ENCODE results near the gene PLEKHA8.

Gene PLEKHA8

DNA sequence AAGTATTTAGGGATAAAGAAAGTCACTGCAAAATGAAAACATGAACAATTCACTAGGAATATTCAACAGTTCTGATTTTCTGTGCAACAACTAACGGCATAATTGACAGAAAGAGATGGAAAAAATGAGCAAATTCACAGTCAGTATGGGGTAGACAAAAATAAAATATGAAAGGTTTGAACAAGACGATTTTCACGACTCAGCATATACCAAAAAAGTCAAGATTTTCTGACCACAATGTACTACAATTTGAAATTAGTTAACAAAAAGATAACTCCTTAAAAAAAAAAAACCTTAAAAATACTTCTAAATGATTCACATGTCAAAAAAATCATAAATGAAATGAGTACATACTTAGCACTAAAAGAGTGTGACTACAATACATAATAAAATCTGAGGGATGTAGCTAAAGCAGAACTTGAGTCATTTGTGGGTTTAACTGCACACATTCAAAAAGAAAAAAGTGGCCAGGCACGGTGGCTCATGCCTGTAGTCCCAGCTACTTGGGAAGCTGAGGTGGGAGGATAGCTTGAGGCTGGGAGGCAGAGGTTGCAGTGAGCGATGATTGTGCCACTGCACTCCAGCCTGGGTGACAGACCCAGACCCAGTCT lies 84.0 kb downstream of the PLEKHA8 start:
- DNase-seq (ENCODE audit: low read depth) = no peak

DNA sequence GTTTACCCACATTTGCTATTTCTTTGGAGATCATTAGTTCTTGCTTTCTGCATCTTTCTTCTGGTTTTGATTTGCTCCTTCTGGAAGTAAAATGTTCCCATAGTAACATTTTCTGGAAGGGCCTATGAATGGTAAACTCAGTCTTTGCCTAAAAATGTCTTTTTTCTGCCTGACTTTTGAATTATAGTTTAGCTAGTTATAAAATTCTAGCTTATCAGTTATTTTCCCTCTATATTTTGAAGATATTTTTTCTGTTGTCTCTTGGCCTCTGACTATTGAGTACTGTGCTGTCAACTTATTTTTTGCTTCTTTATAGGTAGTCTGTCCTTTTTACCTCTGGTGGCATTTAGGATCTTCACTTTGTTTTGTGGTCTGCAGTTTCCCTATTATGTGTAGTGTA lies 84.9 kb downstream of the PLEKHA8 start:
- no peak for DNase-seq (ENCODE audit: low read depth)

DNA sequence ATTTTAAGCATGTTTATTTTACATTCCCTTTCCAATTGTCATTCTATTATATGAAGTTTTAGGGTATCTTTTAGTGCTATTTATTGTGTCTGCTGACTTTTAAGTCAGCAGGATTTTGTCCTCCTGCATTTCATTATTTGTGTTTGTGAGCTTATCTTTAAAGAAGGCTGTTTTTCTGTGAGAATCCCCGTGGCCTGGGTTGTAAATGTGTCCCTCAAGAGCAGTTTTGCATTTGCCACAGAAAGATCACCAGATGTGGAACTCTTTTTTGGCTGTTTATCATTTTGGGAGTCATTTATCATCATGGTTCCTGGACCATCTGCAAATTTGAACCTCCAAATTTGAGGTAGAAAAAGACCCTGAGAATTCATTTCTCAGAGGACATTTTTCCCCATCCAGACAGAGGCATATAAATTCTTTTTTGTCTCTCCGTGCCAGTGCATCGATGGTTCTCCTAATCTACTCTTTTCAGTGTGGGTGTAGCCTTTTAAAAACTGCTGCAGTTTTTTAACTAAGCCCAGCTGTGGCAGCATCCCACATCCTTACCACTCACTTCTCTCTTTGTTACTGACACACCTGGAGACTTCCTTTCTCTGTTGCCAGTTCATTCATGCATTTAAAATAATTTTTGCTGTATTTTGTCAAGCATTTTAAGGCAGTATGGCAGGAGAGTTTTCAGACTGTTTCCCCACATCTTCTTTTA lies 86.5 kb downstream of the PLEKHA8 start:
- no peak for DNase-seq (ENCODE audit: low read depth)

DNA sequence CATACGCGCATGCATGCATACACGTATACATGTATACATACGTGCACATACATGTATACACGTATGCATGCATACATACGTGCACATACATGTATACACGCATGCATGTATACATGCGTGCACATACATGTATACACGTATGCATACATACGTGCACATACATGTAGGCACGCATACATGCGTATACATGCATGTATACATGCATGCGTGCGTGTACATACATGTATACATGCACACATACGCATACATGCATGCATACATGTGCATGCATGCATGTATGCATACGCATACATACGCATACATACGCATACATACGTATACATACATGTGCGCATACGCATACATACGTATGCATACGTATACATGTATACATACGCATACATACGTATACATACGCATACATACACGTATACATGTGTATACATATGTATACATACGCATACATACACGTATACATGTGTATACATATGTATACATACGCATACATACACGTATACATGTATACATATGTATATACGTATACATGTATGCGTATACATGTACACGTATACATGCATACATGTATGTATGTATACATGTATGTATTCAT lies 87.6 kb downstream of the PLEKHA8 start:
- DNase-seq (ENCODE audit: low read depth) = no peak

DNA sequence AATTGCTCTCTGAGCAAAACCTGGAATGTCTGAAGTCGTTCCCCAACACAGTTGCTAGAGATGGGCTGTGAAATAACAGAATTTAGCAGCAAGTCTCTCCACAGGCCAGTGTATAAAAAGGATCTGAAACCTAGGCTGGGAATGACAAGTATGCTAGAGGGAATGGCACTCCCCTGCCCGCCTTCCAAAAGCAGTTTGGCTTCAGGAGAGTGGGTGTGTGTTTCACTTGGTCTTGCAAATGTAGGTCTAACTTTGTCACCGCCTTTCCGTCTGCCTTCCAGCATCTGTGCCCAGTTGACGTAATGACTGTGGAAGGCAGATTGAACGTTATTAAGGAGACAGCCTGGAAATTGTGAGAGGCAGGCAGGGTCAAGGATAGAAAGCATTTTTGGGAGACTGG lies 88.6 kb downstream of the PLEKHA8 start:
- DNase-seq (ENCODE audit: low read depth) = peak; percentile 61

DNA sequence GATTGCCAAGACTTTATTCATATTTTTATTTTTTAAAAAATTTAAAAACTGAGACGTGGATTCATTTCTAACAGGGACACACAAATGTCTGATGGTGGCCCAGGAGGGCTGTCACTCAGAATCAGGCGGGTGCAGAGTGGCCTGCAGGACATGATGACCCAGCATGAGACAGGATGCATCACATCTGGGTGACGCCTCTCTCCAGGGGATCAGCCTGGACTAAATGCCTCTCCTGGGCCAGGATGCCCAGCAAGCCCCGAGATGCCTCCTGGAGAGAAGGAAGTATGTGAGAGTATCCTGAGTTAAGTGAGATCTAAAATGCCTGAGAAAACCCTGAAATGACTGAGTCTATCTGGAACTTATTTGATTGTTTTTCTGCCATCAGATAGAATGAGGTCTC lies 89.7 kb downstream of the PLEKHA8 start:
- DNase-seq (ENCODE audit: low read depth) = peak; percentile 15

DNA sequence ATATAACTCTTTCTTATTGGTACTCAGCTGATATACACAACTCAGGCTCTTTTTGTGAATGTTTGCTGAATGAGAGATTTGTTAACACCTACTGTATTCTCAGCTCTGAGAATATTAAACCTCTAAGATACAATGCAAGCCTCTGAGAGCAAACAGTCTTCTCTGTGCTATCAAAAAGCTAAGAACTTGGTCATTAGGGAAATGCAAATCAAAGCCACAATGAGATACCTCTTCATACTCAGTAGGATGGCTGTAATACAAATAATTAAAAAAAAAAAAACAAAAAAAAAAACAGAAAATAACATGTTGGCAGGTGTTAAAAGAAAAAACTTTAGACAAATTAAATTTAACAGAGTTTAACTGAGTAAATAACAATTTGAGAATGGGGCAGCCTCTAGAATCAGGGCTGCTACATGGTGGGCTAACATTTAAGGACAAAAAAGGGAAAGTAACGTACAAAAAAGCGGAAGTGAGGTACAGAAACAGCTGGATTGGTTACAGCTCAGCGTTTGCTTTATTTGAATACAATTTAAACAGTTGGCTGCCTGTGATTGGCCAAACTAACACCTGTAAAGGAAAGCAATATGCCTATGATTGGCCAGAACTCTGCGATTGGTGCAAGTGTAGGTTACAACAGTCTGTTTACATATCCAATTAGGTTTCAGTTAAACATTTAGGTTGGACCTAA lies 91.8 kb downstream of the PLEKHA8 start:
- DNase-seq (ENCODE audit: low read depth) = no peak

DNA sequence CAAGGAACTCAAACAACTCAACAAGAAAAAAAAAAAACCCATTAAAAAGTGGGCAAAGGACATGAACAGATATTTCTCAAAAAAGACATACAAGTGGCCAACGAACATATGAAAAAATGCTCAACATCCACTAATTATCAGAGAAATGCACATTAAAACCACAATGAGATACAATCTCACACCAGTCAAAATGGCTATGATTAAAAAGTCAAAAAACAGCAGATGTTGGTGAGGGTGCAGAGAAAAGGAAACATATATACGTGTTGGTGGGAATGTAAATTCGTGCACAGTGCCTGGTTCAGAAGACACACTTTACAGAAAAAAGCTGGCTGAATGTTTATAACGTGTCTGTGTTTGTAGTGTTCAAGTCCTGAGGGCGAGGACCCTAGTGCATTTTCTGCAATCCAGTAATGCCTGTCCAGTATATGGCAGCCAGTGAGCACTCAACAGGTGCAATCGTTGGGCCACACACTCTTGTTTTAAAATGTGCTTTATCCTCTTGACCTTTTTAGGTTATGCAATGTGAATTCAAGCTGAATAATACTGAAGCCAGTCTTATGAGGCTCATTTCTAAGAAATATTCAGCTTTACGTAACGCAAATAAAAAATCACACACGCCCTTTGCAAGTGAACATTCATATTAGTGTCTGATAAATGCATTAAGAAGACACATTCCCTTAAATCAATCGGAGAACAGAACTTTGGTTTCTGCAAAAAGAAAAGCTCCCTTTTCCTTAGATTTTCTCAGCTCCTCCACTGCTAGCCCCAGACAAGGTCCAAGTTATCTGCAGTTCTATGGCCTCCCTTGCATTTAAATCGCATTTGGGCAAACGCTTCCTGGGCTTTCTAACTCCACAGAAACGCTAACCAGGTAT lies 105.8 kb downstream of the PLEKHA8 start:
- no peak for DNase-seq (ENCODE audit: low read depth)

DNA sequence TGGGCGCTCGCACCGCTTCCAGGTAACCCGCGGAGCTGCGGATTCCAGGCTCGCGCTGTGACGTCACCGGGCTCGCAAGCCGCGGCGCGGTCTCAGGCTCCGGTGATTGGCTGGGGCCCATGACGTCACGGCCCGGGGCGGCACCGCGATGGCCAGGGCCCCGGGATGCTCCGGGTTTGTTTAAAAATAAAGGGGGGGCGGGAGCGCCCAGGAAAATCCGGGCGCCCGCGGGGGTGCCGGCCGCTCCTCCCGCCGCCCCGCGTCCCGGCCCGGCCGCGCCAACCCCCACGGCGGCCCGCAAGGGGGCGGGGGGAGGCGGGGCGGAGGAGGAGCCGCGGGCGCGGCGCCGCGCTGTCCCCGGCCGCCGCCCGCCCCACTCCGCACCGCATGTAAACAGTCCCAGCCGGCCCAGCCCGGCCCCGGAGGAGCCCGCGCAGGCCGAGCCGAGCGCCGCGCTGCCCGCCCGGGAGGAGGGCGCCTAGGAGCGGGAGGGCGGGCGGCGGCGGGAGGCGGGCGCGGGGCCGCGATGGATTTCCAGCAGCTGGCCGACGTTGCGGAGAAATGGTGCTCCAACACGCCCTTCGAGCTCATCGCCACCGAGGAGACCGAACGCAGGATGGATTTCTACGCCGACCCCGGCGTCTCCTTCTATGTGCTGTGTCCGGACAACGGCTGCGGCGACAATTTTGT lies 106.5 kb downstream of the PLEKHA8 start, which contains the start of gene MTURN:
MTURN (plus strand) TSS at position 376 of the 690 bp plus-strand sequence; CDS start at position 527, 151 bp downstream.
- peak; percentile 81 for DNase-seq (ENCODE audit: low read depth)

DNA sequence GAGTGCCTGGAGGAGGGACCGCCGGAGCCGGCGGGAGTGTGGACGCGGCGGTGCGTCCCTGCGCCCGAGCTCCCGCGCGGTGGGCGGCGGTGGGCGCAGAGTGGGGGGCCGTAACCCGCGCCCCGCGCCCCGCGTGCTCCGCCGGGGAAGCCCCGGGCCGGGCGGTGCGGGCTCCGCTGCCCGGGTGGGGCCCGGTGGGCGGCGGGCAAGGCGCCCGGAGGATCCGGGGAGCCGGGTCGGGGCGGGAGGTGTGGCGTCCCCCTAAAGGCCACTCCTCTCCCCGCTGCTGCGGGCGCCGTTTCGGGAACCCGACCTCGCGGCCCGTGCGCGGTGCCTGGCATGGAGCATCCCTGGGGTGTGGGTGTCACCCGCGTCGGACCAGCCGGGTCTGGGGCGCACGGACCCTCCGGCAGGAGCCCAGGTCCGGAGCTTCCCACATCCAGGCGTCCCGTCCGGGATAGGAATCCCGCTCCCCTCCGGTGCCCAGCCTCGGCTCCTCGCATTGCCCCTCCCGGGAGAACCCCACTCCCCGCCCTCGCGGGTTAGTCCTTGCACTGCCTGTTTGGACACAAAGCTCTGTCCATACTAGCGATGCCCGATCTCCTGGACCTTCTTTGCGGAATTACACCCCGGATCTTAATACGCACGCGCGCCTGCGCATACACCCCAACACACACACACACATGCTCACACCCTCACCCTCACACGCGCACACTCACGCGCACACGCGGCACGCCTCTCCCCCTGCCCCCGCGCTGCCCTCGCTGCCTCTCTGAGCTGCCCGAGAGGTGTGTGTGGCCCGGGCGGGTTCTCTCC lies 107.3 kb downstream of the PLEKHA8 start:
- peak; percentile 65 for DNase-seq (ENCODE audit: low read depth)

DNA sequence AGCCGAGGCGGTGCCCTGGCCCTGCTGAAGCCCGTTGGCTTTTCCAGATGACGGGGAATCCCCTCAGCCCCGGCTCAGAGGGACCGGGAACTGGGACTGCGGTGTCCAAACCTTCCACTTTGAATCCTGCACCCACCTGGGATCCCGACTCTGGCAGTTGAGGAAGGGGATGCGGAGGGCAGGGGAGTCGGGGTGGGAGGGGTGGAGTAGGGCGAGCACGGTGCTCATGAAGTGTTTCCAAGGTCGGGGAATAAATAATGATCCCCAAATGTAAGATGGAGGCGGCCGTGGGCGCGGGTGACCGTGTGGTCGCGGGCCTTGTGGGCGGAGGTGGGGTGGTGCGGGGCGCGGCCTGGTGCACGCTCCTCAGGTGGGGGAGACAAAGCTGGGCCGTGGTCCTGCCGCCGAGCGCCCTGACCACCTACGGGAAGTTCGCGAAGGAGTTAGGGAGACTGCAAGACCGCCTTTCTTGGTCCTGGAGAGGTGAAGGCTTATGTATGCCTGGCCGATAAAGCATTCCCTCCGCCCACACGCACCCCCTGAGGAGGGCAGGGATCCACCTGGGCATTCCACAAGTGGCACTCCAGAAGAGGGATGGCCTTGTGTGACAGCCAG lies 108.0 kb downstream of the PLEKHA8 start:
- no peak for DNase-seq (ENCODE audit: low read depth)

DNA sequence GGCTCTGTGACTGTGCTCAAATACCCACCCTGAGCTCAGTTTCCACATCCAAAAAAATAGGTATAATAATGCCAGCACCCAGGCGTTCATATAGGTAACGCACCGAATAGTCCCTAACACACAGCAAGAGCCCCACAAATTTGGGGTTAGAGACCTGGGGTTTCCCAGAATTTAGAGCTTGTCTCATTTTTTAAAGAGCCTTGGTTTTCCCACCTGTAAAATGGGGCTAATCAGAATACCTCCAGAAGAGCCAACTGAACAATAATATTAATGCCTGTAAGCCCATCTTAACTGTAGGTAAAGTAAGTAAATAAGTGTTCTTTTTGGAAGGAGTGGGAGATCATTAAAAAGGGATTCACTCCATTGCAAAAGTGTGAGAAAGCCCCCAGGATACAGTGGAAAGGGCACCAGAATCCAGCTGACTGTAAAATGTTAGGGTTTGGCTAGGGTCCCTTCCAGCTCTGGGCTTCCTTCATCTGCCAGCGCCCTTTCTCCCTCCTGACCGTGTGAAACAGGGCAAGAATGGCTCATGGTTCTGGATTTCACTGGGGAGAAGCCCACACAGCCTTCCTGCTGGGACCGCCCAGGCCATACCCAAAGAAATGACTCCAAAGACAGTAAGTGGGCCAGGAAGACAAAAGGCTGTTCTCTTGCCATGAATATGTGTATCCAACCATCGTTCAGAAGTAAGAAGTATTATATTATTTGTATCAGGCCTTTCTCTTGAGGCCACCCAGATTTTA lies 108.7 kb downstream of the PLEKHA8 start:
- DNase-seq (ENCODE audit: low read depth) = no peak

DNA sequence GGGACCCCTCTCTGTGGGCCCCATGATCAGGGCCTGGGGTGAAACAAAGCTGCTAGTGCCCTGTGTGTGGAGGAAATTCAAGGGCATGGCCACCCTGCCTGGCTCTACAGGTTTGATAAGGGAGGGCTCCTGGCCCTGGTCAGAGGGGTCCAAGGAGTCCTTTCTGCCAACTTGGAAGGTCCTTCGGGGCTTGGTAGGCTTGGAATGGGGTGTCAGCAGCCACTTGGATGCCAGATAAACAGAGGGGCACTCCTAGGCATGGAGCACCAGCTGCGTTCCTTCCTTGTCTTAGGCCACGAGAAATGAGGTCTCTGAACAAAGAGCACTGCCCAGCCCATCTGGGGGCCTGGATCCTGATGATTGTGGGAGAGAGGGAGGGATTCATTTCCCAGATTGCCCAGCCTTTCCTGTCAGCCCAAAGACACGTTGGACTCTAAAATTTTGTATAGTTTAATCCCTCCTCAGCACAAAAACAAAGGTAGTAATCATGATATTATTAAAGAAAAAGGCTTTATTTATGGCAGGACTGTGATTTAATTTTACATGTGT lies 111.7 kb downstream of the PLEKHA8 start:
- DNase-seq (ENCODE audit: low read depth) = no peak

DNA sequence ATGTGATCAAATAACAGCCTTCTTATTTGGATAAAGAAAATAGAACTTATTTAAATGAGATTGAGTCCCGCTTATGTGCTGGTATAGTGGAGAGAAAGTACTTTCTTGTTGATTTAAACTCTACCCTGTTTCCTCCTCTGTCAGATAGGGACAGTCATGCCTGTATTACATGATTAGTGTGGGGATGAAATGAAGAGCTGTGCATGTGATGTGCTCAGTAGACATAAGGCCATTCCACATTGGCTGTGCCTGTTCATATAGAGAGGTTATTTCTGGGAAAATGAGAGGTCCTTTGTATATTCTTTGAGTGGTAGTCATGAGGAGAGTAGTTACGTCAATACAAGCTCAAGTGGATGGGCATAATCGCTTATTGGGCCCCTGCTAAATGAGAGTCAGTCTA lies 112.2 kb downstream of the PLEKHA8 start:
- DNase-seq (ENCODE audit: low read depth) = no peak

DNA sequence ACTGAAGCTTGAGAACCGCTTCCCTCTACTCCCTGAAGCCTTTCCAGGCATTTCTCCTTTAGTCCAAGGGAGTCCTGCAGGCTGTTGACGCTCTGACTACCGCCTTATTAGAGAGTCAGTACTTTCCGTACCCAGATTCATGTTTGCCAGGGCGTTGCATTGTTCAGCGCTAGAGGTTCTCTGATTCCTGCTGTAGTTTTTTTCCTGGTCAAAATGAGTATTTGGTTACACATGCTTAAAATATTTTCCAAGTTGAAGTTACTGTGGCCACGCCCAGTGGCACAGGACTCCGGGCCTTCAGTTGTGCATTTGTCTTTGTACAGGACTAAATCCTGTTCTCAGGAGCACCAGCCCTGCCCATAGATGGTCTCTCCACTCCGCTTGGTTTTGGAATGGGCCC lies 114.5 kb downstream of the PLEKHA8 start:
- DNase-seq (ENCODE audit: low read depth) = peak; percentile 79

DNA sequence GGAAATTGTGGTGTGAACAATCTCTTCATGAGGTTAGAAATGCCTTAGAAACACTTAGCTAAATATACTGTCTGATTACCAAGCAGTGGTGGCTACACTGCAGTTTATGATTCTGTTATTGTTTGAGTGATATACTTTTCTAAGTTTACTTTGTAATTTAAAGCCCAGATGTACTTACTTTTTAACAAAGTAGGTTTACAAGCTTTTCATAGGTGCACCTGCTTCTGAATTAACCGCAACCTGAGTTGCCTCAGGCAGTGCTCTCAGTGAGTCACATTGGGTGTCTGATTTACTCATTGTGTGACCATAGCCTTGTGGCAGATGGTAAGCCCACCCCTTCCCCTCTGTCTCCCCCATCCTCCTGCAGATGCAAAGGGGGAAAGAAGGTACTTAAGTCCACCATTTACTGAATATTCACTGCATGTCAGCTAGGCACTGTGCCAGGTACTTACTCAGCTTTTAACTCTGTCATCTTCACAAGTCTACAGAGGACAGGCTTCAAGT lies 115.6 kb downstream of the PLEKHA8 start:
- DNase-seq (ENCODE audit: low read depth) = peak; percentile 47

DNA sequence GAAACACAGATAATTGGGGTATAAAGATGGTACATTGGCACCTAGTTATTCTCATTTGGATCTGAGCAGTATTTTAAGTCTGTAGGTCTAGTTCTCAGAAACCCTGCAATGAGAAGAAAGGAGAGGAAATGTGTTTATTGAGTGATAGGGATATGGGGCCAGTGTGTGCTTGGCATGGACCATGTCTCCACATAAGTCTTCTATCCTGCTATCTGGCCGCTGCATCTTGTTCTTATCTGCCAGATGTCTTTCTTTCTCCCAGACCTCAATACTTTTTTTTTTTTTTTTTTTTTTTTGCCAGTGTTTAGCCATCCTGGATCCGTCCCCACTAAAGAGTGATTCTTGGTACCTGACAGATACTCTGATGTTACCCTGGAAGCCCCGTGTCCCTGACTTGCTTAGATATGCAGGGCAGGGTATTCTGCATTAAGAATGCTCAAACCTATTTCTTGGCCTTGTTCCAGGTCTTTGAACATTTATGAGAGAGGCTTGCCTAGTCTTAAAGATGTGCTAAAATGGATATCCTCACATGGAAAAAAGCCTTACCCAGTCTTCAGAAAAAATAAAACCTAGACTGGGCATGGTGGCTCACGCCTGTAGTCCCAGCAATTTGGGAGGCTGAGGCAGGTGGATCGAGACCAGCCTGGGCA lies 116.6 kb downstream of the PLEKHA8 start:
- no peak for DNase-seq (ENCODE audit: low read depth)

DNA sequence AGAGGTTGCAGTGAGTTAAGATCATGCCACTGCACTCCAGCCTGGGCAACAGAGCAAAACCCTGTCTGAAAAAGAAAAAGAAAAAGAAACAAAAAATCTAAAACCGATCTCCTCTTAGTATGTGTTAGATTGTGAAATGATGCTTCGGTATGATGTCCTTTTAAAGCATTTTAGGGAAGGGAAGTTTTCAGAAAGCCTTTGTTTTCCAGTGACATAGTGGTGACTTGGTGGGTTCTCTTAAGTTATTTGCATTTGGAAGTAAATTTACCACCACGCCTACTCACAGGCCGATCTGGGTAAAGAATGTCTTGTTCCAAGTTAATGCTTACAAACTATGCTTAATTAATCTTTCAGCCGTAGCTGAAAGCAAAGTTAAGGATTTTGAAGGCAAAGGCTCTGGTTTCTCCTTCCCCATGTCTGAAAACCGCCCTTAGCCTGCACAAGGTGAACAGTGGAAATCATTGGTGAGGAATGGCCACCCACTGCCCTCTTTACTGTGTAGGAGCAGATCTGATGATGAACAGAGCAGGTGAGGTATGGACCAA lies 117.3 kb downstream of the PLEKHA8 start:
- DNase-seq (ENCODE audit: low read depth) = no peak
